HG03460 (cell line): ENCODE data around the gene NUMB.

ENCODE experiments used
- ATAC-seq: cut with Tn5 transposase; IDR thresholded peaks from one replicate; pipeline ENCODE4 v1.9.1; 2021; ENCODE audit not compliant: unreplicated experiment

The NUMB gene

DNA sequence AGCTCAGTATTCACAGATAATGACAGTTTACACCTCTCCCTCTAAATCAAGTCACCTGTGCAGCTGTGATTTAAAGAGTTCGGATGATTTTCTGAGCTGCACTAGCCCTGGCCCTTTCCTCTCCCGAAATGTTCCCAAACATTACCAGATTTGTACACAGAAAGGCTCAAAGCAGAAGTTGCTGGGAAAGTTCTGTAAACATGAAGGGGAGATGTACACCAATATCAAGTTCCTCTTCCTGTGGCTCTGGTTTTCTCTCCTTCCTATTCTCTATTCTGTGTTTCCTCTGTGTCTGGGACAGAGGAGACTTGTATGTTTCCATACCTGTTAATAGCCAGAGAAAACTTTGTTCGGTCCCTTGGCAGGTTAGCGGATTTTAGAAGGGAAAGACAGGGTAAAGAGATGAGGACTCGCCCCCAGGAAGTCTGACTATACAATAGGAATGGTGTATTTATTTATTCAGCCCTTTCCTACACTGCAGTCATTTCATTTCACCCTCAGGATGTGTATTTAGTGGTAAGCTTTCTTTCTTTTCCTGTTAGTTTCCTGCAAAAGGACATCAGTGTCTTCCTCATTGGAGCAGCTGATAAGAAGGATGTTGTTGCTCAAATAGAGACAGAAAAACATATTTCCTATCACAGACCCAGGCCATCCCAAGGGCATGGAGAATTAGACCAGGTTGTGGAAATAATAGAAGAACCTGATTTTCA is 7.6 kb upstream of the NUMB start:
- no peak for ATAC-seq

DNA sequence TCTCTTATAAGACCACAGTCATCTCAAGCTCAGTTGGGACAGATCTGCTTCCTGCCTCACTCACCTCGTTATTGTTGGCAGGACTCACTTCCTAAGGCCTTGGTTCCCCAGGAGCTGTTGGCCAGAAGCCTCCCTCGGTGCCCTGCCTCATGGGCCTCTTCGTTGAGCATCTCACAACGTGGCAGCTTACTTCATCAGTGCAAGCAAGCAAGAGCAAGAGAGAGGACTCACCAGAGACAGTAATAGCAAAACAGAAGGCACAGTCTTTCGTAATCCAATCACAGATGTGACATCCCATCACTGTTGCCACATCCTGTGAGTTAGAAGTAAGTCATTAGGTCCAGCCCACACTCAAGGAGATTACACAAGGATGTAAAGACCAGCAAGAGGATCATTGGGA is 5.1 kb upstream of the NUMB start:
- no peak for ATAC-seq

DNA sequence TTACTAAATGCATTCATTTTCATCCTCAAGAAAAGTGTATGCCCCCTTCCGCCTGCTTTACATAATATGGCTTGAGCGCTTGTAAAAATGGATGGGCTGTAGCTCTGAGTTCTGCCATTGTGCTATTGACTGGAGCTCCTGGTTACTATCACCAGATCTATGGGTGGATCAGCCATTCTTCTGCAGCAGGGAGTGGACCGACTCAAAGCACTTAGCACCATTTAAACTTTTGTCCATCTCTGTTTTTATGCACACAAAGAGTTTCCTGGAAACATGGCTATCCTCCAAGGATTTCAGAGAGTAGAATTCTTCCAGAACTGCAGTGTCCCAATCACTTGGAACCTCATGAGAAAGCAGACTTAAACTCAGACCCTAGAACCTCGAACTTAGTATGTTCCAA is 4.5 kb upstream of the NUMB start:
- ATAC-seq = no peak

DNA sequence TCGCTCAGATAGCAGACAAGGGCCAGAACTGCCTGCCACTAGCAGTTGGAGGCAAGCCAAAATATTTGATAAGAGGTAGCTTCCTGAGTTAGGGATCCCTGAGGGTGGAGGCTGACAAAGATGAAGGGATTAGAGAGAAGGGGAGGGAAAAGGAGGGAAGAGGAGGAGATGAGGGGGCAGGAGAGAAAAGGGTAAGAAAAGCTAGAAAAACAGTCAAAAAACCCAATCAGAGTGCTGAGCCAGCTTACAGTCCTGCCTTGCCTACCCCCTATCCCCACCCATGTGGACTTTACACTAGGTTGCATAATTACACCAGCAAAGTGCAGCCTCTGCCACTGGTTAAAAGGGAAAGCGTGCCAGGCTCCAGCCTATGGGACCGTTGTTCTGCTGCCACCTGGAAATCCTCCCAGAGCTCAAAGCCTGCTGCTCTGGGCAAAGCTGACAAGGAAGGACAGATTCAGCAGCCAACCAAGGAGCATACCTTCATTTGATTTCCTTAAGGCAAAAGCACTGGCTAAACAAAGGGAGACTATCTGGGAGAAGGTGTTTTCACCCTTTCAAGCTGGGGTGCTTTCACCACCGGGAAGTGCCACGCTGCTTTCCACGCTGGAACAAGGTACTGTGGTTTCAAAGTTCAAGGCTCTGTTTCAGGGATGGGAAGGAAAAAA is 3.8 kb upstream of the NUMB start:
- no peak for ATAC-seq

DNA sequence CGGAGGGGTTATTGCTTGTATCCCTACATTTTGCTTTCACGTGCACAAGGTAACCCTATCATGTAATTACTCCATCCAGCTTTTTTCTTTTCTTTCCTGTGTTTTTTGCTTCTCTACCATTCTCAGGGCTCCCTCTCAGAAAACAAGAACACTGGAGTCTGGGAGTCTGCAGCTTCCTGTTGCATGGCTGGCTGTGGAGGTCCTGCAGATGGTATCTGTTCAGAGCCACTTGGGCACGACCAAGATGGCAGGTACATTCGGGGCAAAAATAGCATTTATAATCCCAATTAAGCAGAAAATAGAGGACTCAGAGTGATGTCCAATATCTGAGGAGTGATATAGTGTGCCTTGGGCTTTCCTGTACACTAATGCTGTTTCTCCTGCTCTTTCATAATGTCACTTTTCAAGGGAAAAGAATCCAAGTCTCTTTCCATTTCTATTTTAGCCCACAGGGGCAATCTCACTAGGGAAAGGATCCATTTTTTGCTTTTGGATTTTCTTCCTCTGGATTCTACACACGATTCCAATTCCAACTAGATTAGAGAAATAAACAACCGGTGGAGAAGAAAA is 3.2 kb upstream of the NUMB start:
- ATAC-seq = no peak

DNA sequence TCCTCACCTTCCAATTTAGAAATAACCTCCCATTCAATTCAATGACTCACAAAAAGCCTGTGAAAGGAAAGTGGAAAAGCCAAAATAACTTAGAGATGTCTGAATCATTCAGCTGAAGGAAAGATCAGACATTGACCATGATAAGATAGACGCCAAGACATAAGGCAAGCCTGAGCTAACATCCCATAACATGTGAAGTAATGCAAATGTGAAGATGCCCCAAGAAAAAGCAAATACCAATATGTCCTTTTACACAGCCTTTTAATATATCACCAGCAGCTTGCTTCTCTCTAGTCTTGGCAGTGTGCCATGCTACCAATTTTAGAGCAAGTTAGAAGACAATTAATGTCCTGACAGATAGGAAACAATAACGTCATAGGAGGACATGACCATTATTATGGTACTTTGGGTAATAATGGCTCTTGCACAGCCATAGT is 2.4 kb upstream of the NUMB start:
- no peak for ATAC-seq

DNA sequence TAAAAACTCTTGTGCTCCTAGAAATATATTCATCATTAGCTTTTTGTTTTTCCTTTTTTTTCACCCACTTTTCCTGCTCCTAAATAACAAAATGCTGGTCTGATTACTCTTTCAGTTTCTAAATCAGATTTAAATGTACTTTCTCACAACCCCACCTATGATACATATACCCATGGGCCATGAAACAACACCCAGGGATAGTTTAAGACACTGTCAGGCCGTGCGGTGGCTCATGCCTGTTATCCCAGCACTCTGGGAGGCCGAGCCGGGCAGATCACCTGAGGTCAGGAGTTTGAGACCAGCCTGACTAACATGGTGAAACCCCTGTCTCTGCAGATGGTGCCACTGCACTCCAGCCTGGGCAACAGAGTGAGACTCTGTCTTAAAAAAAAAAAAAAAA is 1.6 kb upstream of the NUMB start:
- ATAC-seq = no peak

DNA sequence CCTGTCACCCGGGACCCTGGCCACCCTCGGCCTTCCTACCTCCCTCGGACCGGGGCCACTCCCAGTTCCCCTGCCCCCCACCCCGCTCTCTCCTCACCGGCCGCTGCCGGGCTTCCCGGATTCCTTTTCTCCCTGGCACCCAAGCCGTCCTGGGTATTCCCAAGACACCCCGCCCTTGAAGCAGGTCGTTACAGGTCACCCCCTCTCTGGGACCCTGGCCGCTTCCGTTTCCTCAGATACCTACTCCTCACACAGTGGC is 493 bp downstream of the NUMB start:
- ATAC-seq = no peak

DNA sequence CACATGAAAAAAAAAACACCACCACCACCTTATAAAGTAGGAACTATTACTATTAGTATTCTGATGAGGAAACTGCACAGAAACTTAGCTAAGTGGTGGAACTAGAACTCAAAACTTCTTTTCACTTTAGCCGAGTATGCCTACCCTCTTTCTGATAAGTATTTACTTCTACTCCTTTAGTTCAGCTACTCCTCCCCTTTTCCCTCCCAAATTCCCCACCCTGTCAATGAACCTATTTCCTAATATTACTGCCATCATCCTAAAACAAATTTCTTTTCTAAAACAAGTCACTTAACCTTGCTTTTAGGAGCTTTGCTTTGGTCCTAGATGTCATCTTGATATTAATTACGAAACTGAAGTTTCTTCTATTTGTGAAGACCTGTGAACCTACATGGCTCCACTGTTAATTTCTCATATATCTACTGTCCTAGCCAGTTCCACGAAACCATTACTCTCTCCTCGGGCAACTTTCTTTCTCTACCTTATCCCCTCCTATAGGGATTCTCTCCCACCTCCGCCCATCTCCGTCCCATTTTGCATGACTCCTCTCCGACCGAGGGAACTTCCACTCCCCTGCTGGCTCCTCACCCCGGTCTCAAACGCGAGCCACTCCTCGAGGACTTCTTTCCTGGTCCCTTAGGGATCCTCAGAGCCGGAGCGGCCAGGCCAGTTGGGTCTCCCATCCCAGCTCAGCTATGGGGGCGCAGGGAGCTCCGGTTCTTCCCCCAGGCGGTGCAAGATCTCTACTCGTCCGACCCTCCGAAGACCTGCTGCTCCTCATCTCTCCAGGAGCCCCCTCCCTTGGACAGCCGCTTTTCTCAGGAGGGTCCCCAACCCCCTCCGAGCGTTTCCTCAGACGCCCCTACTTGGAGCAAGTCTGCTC is 1.1 kb downstream of the NUMB start:
- no peak for ATAC-seq

DNA sequence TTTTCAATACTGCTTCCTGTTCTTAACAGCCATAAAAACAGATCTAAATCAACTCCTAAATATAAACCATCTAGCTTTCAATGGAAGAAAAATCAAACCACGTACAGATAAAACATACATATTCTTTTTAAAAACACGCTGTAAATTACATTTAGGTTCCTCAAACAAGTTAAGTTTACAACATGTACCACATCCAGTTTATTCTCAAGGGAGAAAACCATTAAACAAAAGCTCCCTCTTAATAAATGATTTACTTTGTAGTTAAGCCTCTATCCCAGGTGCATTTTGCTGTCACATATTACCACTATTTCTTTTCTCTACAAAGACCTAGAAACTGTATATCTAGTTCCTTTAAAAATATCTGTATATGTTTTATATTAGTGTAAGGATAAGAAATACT is 3.1 kb downstream of the NUMB start:
- ATAC-seq = no peak

DNA sequence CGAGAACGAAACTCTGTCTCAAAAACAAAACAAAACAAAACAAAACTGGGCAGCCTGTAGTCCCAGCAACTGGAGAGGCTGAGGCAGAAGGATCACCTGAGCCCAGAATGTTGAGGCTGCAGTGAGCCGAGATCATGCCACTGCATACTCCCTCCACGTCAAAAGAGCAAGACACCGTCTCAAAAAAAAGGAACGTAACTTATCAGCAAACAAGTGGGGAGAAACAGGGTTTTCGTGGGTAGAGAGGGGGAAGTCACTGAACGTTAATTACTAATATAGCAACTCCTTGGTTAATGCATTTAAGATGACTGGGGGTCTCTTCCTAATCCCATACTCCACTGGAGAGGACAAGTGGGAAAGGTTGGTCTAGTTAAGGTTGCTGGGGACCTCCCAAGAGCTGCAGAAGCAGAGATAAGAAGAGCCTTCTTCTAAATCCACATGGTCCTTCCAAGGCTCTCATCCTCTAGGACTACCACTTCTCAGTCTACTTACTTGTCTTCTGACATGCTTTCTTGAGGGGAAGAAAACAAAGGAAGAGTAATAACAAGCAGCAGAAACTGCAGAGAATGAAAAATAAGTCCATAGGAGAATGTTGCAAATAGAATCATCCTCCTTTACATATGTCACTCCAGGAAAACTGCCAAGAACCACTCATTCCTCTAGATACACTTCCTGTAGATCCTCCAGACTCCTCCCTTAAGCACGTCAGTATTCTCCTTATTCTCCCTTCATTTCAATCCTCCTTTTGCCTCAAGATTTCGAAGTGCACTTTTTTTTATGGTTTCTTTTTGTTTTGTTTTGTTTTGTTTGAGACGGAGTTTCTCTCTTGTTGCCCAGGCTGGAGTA is 5.8 kb downstream of the NUMB start:
- ATAC-seq = no peak

DNA sequence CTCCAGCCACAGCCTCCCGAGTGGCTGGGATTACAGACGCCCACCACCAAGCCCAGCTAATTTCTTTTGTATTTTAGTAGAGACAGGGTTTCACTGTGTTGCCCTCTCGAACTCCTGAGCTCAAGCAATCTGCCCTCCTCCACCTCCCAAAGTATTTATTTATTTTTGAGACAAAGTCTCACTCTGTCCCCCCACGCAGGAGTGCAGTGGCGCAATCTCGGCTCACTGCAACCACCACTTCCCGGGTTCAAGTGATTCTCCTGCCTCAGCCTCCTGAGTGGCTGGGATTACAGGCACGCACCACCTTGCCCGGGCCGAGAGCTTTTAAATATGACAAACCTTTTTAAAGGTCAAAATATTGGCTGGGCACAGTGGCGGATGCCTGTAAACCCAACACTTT is 14.6 kb downstream of the NUMB start:
- ATAC-seq = no peak

DNA sequence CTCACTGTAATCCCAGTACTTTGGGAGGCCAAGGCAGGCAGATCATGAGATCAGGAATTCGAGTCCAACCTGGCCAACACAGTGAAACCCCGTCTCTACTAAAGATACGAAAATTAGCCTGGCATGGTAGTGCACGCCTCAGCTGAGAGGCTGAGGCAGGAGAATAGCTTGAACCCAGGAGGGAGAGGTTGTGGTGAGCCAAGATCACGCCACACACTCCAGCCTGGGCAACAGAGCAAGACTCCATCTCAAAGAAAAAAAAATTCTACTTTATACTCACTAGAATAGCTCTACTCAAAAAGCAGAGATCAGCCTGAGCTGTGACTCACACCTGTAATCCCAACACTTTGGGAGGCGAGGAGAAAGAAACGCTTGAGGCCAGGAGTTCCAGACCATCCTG is 17.1 kb downstream of the NUMB start:
- ATAC-seq = no peak

DNA sequence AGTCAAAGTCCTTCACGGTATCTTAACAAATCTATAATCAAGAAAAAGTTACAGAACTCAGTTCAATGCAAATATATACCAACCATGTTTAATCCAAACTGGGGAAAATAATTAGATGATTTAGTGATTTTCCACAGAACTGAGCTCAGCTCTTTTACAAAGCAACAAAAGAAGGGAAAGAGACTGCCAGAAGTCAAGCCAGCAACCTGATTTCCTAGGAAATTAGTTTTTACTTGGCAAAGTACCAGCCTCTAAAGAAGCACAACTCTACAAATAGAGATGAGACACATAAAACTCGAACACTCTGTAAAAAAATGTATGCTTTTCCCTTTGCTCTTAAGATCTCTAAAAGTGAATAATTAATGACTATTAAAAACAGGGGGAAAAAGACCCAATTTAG is 19.4 kb downstream of the NUMB start:
- no peak for ATAC-seq

DNA sequence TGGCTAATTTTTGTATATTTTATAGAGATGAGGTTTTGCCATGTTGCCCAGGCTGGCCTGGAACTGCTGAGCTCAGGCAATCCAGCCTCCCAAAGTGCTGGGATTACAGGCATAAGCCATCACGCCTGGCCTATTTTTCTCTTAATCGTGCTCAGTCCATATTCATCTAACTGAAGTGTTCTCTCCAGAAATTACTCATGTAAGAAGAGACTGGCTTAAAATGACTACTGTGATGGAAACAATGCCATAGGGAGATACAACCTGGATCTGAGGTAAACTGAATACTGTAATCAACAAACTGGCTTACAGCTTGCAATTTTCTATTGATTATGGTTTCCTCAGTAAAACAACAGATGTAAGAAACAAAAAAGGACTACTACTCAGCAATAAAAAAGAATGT is 21.1 kb downstream of the NUMB start:
- ATAC-seq = no peak

DNA sequence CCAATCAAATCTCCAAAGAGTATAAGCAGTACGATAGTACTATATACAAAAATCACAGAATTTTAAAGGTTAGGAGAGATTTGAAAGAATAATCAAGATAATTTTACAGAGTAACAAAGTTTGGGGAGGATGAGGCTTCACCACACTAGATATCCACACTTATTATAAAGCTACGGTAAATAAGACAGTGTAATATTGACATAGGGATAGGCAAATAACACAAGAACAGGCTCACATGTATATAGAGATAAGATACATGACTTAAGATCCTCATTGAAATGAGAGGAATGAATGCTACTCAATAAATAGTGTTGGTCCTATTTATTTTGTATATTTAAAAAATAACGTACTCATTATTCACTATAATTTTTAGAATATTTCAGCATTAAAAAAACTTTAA is 26.2 kb downstream of the NUMB start:
- ATAC-seq = no peak

DNA sequence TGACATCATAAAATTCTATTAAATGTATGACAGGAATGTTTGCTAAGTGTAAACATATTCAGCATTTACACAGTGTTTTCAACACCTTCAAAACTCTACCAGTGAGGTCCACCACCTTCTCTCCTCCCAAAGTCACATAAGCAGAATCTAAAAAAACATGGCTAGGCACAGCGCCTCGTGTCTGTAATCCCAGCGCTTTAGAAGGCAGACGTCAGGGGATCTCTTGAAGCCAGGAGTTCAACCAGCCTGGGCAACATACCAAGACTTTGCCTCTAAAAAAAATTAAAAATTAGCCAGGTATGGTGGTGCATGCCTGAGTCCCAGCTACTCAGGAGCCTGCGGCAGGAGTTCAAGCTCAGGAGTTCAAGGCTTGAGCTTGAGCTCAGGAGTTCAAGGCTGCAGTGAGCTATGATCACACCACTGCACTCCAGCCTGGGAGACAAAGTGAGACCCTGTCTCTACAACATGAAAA is 30.0 kb downstream of the NUMB start:
- ATAC-seq = no peak

DNA sequence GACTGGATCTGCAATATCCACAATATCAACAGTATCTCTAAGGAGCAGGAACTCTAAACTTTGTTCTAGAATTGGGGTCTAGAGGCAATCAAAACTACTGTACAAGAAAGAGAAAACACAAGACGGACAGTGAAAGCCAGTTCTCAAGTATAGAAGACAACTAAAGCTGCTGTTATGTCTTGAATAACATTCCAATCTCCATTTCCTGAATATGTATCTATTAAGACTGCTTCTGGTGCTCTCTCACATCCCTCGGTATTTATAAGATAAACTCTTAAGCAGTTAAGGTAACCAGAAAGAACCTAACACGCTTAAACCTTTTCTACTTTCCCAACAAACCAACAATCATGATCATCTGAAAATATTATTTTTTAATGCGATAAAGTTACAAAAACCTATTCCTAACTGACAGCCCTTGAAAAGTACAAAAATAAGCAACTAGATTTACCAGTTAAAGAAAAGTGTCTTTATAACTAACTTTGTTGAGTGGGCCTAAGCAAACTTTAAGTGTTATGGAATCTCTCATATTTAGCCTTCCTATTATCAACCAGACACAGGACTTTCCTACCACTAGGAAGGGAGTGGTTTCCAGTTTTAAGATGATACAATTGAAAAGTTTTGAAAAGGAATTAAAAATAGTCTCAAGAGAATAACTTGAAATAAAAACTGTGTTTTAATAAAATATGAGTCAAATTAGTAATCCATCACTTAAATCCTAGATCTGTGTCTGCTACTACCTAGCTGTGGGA is 30.7 kb downstream of the NUMB start:
- no peak for ATAC-seq

DNA sequence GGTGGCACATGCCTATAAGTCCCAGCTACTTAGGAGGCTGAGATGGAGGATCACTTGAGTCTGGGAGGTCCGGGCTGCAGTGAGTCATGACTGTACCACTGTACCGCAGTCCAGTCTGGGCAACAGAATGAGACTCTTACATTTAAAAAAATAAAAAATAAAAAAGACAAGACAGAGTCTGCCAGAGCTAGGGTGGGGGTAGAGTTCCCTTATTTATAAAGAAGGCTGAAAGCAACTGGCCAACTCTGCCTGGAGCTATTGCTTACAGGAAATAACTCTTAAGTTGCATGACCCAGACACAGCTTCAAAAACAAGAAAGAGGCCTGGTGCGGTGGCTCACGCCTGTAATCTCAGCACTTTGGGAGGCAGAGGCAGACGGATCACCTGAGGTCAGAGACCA is 31.5 kb downstream of the NUMB start:
- ATAC-seq = no peak

DNA sequence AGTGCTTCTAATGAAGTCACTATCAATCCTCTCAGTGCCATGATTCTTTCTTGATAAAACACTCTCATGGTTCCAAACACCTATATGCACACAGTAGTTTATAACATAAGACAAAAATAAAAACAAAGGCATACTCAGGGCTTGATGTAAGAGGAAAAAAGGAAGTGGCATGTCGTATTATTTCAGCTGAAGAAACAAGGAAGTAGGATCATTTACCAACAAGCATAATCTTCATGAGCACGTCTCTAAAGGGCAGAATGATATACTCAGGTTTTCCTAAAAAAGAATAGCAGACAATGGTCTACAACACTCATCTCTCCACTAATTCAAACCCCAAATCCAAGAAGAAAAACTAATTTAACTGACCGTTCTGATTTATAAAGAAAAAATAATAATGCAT is 33.9 kb downstream of the NUMB start:
- ATAC-seq = no peak
